ENCODE data around the gene PDE8A.

The PDE8A gene

DNA sequence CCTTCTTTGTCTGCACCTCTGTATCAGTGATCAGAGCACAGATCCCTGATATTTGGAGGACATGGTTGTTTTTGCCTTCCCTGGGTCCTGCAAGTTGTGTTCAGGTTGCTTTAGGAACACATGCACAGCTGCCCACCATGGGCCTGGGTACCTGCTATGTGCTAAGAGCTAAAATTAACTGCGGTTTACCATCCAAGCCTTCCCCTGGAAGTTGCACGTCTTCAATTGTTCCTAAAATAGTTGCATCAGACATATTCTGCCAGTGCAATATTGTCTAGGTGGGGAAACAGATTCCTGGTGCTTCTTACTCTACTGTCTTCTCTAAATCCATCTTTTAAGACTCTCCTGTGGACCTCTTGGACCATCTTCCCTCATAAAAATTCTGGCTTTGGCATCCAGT is 80.9 kb downstream of the PDE8A start:
- no peak for TF ChIP-seq CTCF (conservative IDR thresholded peaks at IDR 0.05)
- no peak overlapping the region for H3K27ac ChIP-seq

GRCh38 chr15:85063088-85063487 is 81.4 kb downstream of the PDE8A start:
- TF ChIP-seq CTCF (conservative IDR thresholded peaks at IDR 0.05) = no peak
- no peak overlapping the region for H3K27ac ChIP-seq

GRCh38 chr15:85063522-85064079 is 81.9 kb downstream of the PDE8A start:
- no peak overlapping the region for H3K27ac ChIP-seq
- TF ChIP-seq CTCF (conservative IDR thresholded peaks at IDR 0.05) = no peak

DNA sequence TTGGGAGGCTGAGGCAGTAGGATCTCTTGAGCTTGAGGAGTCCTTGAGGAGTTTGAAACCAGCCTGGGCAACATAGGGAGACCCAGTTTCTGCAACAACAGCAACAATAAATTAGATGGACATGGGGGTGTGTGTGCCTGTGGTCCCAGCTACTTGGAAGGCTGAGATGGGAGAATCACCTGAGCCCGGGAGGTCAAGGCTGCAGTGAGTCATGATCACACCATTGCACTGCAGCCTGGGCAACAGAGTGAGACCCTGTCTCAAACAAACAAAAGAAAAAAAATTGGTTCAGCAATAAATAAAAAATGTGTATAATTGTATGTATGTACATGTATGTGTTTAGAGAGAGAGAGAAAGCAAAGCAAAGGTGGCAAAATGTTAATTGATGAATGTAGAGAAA is 83.1 kb downstream of the PDE8A start:
- TF ChIP-seq CTCF (conservative IDR thresholded peaks at IDR 0.05) = no peak
- H3K27ac ChIP-seq = no peak overlapping the region

GRCh38 chr15:85071061-85071460 is 89.4 kb downstream of the PDE8A start:
- no peak for TF ChIP-seq CTCF (conservative IDR thresholded peaks at IDR 0.05)
- H3K27ac ChIP-seq = no peak overlapping the region

DNA sequence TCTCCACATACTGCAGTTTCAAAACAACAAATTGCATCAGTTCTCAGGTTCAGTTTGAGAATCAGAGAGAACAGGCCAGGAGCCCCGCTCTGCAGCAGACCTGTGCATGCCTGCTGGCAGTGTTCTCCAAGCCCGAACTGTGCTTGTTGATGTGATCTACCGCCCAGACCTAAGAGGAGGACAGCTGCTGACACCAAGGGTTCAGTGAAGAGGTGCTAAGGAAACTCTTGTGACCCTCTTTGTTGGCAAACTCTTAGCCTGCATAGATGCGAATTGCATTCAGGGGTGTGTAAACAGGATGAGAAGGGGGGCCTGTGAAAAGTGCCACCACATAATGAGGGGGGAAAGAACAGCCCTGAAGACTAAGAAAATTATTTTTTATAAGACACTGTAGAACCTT is 89.8 kb downstream of the PDE8A start:
- no peak for TF ChIP-seq CTCF (conservative IDR thresholded peaks at IDR 0.05)
- H3K27ac ChIP-seq = no peak overlapping the region

- no peak for TF ChIP-seq CTCF (conservative IDR thresholded peaks at IDR 0.05)
Measured at GRCh38 chr15:85072917-85073316, 91.3 kb downstream of the PDE8A start.

More at GRCh38 chr15:85072917-85073316, 91.3 kb downstream of the PDE8A start:
- H3K27ac ChIP-seq = no peak overlapping the region
